Astrocyte (in vitro differentiated cells and primary cell): ENCODE results near the gene PCBP3. TPM values are rescaled to one million over a fixed set of nuclear protein-coding genes. Genes with fewer than 3 reads are reported as not detected.
"Not testable (repeated sequence)": the region's sequence is repeated elsewhere in the genome, so short reads cannot be mapped to it uniquely, and the experiment has no call there.

Experiments
- DNase-seq: peaks from one replicate; pipeline ENCODE4 v3.0.0-alpha.2; 2010; ENCODE audit warnings: low read depth
- FAIRE-seq: peaks from 2 replicates; lab custom pipeline; 2011; peaks lifted over from hg19 to GRCh38; lab: Jason Lieb, UNC
- H2AFZ ChIP-seq: 2 replicates; pipeline ENCODE4 v1.6.0; 2012; ENCODE audit warnings: low read depth, low read length, inconsistent platforms
- H3K27ac ChIP-seq: 2 replicates; pipeline ENCODE4 v1.5.1; 2011; ENCODE audit warnings: low read depth, low read length, inconsistent platforms
- H3K27me3 ChIP-seq: 2 replicates; pipeline ENCODE4 v1.6.0; 2011; ENCODE audit warnings: low read length, inconsistent platforms; ENCODE audit not compliant: insufficient read depth
- H3K36me3 ChIP-seq: 2 replicates; pipeline ENCODE4 v1.5.1; 2011; ENCODE audit warnings: low read length, inconsistent platforms; ENCODE audit not compliant: insufficient read depth
- H3K4me1 ChIP-seq: 2 replicates; pipeline ENCODE4 v1.5.1; 2011; ENCODE audit warnings: low read length, inconsistent platforms; ENCODE audit not compliant: insufficient read depth
- H3K4me2 ChIP-seq: 2 replicates; pipeline ENCODE4 v1.6.0; 2012; ENCODE audit warnings: low read length, inconsistent platforms
- H3K4me3 ChIP-seq: 2 replicates; pipeline ENCODE4 v1.5.1; 2011; ENCODE audit warnings: low read depth, mild to moderate bottlenecking, low read length, inconsistent platforms; ENCODE audit not compliant: insufficient read depth
- H3K79me2 ChIP-seq: 2 replicates; pipeline ENCODE4 v1.6.0; 2012; ENCODE audit warnings: mild to moderate bottlenecking, low read length, inconsistent platforms; ENCODE audit not compliant: insufficient read depth
- H3K9ac ChIP-seq: 2 replicates; pipeline ENCODE4 v1.6.0; 2012; ENCODE audit warnings: mild to moderate bottlenecking, low read length, inconsistent platforms
- H3K9me3 ChIP-seq: 2 replicates; pipeline ENCODE4 v1.5.1; 2012; ENCODE audit warnings: low read depth, mild to moderate bottlenecking, low read length, inconsistent platforms; ENCODE audit not compliant: insufficient read depth
- H4K20me1 ChIP-seq: 2 replicates; pipeline ENCODE4 v1.6.0; 2012; ENCODE audit warnings: low read length, inconsistent platforms; ENCODE audit not compliant: insufficient read depth
- H3K27ac Mint-ChIP-seq: one replicate; pipeline ENCODE4 v1.8.0; 2021; ENCODE audit warnings: mild to moderate bottlenecking, mixed read lengths; ENCODE audit not compliant: unreplicated experiment
- H3K27me3 Mint-ChIP-seq: one replicate; pipeline ENCODE4 v1.8.0; 2021; ENCODE audit warnings: low read depth, mixed read lengths; ENCODE audit not compliant: unreplicated experiment
- H3K36me3 Mint-ChIP-seq: one replicate; pipeline ENCODE4 v1.8.0; 2021; ENCODE audit warnings: low read depth, mixed read lengths; ENCODE audit not compliant: unreplicated experiment
- H3K4me1 Mint-ChIP-seq: one replicate; pipeline ENCODE4 v1.8.0; 2021; ENCODE audit warnings: low read depth, mixed read lengths; ENCODE audit not compliant: unreplicated experiment
- H3K4me3 Mint-ChIP-seq: one replicate; pipeline ENCODE4 v1.8.0; 2021; ENCODE audit warnings: mild to moderate bottlenecking, moderate library complexity, mixed read lengths; ENCODE audit not compliant: unreplicated experiment
- H3K9me3 Mint-ChIP-seq: one replicate; pipeline ENCODE4 v1.8.0; 2021; ENCODE audit warnings: mild to moderate bottlenecking, mixed read lengths; ENCODE audit not compliant: unreplicated experiment
- CTCF ChIP-seq: IDR thresholded peaks from 2 replicates; pipeline ENCODE4 v1.5.1; 2011; ENCODE audit warnings: low read depth, mild to moderate bottlenecking, inconsistent platforms, low read length, moderate library complexity; ENCODE audit not compliant: insufficient read depth
- EZH2 ChIP-seq: IDR thresholded peaks from 2 replicates; pipeline ENCODE4 v1.6.1; 2012; ENCODE audit warnings: mild to moderate bottlenecking, low read length, inconsistent platforms; ENCODE audit not compliant: insufficient read depth
- total RNA-seq: library from RNA; stranded (reverse); gene quantifications from 2 replicates; pipeline ENCODE4 v1.2.1, GENCODE V29; 2021

Gene PCBP3
- total RNA-seq, 1 donor from 2014 or later = 1.8 TPM

- Mint-ChIP-seq H3K27me3 (peaks cover 47% of the 10 kb centered on the region), H3K4me1 (no peaks in the 10 kb centered on the region), H3K27ac (no peak overlapping the region), H3K4me3 (no peak overlapping the region), H3K36me3 (no peaks in the 10 kb centered on the region), H3K9me3 (peaks cover 6% of the 10 kb centered on the region)
- no peak overlapping the region for H3K9ac ChIP-seq
- no peaks in the 10 kb centered on the region for H3K79me2 ChIP-seq
- TF ChIP-seq EZH2 = no peak
- TF ChIP-seq CTCF = no peak
- no peaks in the 10 kb centered on the region for H4K20me1 ChIP-seq
- FAIRE-seq (no peak), DNase-seq (no peak)
- H3K4me2 ChIP-seq = no peak overlapping the region
- H3K4me1 ChIP-seq = no peaks in the 10 kb centered on the region
- H3K4me3 ChIP-seq = no peak overlapping the region
- no peak overlapping the region for H2AFZ ChIP-seq
- H3K27me3 ChIP-seq = no peaks in the 10 kb centered on the region
- no peak overlapping the region for H3K27ac ChIP-seq
- H3K36me3 ChIP-seq = no peaks in the 10 kb centered on the region
- no peaks in the 10 kb centered on the region for H3K9me3 ChIP-seq
Observed at GRCh38 chr21:45804809-45805313, 161.3 kb downstream of the PCBP3 start.

- Histone ChIP-seq H3K4me2 (no peak overlapping the region), H3K9ac (no peak overlapping the region), H3K27me3 (no peaks in the 10 kb centered on the region), H3K27ac (no peak overlapping the region), H3K36me3 (no peaks in the 10 kb centered on the region), H3K4me3 (no peak overlapping the region), H3K79me2 (no peaks in the 10 kb centered on the region), H3K4me1 (no peaks in the 10 kb centered on the region), H3K9me3 (no peaks in the 10 kb centered on the region), H2AFZ (no peak overlapping the region), H4K20me1 (no peaks in the 10 kb centered on the region)
- no peaks in the 10 kb centered on the region for H3K36me3 Mint-ChIP-seq
- no peak for TF ChIP-seq EZH2
- no peak for TF ChIP-seq CTCF
- no peak overlapping the region for H3K27ac Mint-ChIP-seq
- H3K4me1 Mint-ChIP-seq = no peaks in the 10 kb centered on the region
- peaks cover 6% of the 10 kb centered on the region for H3K9me3 Mint-ChIP-seq
- DNase-seq = no peak
- H3K4me3 Mint-ChIP-seq = no peak overlapping the region
- FAIRE-seq = no peak
- peaks cover 49% of the 10 kb centered on the region for H3K27me3 Mint-ChIP-seq
Observed at GRCh38 chr21:45805321-45805720, 161.8 kb downstream of the PCBP3 start.

DNA sequence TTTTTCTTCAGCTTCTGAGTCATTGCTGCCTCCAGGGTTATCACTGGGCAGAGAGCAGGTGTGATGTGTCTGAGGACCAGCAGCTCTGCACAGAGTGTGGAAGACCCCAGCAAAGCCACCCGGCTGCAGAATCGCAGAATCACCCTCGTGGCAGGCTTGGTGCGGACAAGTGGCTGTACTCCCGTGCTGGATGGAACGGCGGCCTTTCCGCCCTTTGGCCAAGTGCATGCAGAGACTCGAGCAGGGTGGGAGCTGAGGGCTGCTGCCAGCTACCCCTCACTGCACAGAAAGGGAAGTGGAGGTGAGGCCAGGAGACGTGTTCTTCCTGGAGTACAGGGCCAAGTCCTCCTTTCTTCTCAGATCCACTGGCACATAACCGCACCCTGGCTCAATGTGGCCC lies 162.5 kb downstream of the PCBP3 start:
- no peak for DNase-seq
- H3K4me3 ChIP-seq = no peak overlapping the region
- Mint-ChIP-seq H3K4me1 (no peaks in the 10 kb centered on the region), H3K27me3 (peaks cover 53% of the 10 kb centered on the region), H3K4me3 (no peak overlapping the region), H3K36me3 (no peaks in the 10 kb centered on the region), H3K9me3 (peaks cover 6% of the 10 kb centered on the region), H3K27ac (no peak overlapping the region)
- H3K27ac ChIP-seq = no peak overlapping the region
- H3K4me2 ChIP-seq = no peak overlapping the region
- H3K9me3 ChIP-seq = no peaks in the 10 kb centered on the region
- no peak overlapping the region for H3K9ac ChIP-seq
- no peaks in the 10 kb centered on the region for H4K20me1 ChIP-seq
- H3K36me3 ChIP-seq = no peaks in the 10 kb centered on the region
- no peaks in the 10 kb centered on the region for H3K4me1 ChIP-seq
- H3K27me3 ChIP-seq = no peaks in the 10 kb centered on the region
- TF ChIP-seq EZH2 (no peak), CTCF (no peak)
- H2AFZ ChIP-seq = no peak overlapping the region
- FAIRE-seq = no peak
- H3K79me2 ChIP-seq = no peaks in the 10 kb centered on the region

DNA sequence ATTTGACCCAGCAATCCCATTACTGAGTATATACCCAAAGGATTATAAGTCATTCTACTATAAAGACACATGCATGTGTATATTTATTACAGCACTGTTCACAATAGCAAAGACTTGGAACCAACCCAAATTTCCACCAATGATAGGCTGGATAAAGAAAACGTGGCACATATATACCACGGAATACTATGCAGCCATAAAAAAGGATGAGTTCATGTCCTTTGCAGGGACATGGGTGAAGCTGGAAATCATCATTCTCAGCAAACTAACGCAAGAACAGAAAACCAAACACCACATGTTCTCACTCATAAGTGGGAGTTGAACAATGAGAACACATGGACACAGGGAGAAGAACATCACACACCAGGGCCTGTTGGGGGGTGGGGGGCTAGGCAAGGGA lies 165.1 kb downstream of the PCBP3 start:
- not testable (repeated sequence) for H3K4me2 ChIP-seq, H3K27ac ChIP-seq, H3K4me3 ChIP-seq, H2AFZ ChIP-seq, H3K79me2 ChIP-seq, H3K4me1 ChIP-seq, DNase-seq, FAIRE-seq, H4K20me1 ChIP-seq, H3K27ac Mint-ChIP-seq, H3K4me3 Mint-ChIP-seq, H3K4me1 Mint-ChIP-seq, H3K27me3 ChIP-seq, H3K9ac ChIP-seq, H3K36me3 ChIP-seq, H3K36me3 Mint-ChIP-seq, H3K9me3 ChIP-seq
- Mint-ChIP-seq H3K27me3 (peaks cover 40% of the 10 kb centered on the region), H3K9me3 (peaks cover 11% of the 10 kb centered on the region)
